Fibroblast of peridontal ligament (primary cell): ENCODE measurements around the gene KSR1.
"Not testable (repeated sequence)": the region's sequence is repeated elsewhere in the genome, so short reads cannot be mapped to it uniquely, and the experiment has no call there.

Experiments
- DNase-seq: peaks from one replicate; pipeline ENCODE4 v3.0.0-alpha.2; 2010; ENCODE audit errors: extremely low read depth

Gene KSR1

DNA sequence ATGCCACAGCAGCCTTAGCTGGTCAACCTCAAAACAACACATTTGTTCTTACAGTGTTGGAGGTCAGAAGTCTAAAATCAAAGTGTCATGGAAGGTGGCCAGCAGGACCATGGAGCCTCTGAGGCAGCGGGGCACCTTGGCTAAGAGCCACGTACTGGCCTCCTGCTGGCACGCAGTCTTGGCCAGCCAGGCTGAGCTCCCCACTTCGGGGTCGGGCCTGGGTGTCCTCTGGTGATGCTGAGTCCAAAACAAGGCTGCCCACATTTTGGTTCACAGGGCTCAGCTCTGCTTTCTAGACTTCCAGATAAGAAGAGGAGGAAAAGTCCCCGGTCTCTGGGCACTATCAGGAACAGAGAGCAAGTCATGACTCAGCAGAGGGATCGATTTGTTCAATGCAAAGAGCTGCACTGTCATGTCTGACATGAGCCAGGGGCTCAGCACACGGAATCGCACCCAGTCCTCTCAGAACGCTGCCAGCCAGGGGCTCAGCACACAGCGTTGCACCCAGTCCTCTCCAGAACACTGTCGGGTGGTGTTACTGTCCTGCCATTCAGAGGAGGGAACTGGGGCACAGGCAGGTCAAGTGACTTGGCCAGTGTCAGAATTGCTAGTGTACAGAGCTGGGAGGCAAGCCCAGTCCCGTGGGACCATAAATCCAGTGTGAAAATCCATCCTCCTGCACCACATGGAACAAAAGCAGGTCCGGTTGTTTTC, 177.2 kb downstream of the KSR1 start:
- no peak for DNase-seq

DNA sequence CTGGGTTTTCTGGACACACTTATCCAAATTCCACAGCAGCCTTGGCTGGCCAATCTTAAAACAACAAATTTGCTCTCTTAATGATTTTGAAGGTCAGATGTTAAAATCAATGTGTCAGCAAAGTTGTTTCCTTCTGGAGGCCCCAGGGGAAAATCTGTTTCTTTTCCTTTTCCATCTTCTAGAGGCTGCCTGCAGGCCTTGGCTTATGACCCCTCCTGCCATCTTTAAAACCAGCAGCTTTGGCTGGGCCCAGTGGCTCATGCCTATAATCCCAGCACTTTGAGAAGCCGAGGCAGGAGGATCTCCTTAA, 177.7 kb downstream of the KSR1 start:
- no peak for DNase-seq

DNA sequence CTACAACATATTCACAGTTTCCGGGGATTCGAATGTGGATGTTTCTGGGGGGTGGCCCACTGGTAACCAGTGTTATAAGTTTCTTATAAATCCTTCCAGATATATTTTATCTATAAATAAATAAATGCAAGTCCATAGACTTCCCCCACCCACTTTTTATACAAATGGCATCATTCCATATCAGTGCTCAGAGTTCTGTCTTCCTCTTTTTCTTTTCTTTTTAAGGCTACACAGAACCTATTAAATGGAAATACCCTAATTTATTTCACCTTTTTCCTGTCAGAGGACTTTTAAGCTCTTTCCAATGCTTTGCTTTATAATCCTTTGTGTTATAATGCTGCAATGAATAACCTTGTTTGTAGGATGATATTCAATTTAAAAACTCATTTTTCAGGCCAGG, 178.5 kb downstream of the KSR1 start:
- DNase-seq, result no peak

DNA sequence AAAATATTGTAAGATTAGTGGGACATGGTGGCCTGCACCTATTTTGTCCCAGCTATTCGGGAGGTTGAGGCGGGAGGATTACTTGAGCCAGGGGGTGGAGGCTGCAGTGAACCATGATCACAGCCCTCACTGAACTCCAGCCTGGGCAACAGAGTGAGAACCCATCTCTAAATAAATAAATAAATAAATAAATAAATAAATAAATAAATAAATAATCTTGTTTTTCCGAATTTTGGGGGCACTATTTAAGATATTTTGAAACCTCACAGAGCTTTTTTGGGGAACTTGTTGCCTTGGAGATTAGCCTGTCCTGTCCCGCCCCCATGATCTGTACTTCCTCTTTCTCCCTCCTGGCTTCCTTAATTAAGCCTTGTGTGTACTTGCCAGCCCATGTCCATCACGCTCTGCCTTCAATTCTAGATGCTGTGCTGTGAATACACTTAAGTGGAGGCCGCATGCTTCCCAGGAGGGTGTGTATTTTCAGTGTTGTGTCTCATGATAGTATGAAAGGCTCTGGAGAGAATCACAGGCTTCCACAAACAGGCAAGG, 179.1 kb downstream of the KSR1 start:
- no peak for DNase-seq

DNA sequence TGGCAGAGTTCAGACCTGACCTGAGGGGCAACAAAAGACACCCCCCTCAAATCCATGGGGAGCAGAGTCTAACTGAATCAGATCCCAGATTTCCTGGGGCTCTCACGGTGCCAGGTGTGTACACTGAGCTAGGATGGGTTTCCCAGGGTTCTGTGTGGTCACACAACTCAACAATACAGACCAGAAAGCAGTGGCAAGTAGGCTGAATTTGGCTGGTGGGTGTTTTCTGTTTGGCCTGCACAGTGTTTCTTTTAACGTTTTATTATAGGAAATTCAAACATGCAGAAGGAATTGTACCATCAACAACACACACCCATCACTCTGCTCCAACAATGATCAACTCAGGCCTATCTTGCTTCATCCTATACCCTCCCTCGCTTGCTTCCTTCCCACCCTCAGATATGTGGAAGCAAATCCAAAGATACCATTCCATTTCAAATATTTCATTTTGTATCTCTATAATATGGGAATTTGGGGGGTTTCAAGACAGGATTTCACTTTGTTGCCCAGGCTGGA, 179.8 kb downstream of the KSR1 start:
- not testable (repeated sequence) for DNase-seq

- not testable (repeated sequence) for DNase-seq
Measured at GRCh38 chr17:27637818-27638217, 181.6 kb downstream of the KSR1 start.

GRCh38 chr17:27638415-27638914, 182.2 kb downstream of the KSR1 start:
- not testable (repeated sequence) for DNase-seq

- no peak for DNase-seq
Measured at GRCh38 chr17:27640790-27641189, 184.5 kb downstream of the KSR1 start.

GRCh38 chr17:27644586-27644985, 188.3 kb downstream of the KSR1 start:
- no peak for DNase-seq

DNA sequence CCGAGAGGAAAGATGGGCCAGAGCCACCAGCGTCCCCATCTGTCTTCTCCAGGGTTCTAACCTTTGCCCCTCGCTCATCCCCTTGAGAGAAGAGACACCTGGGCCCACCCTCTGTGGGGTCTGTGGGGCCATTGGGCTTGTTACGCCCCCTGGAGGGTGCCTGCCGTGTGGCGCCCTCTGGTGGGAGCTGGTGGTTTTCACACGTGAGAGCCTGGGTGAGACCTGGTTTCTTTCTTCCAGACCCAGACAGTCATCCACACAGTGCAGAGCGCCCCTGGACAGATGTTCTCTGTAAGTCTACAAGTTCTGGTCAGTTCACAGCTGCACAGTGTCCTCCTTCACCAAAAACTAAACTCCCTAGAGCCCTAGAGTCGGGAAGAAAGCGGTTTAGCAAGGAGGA, 189.4 kb downstream of the KSR1 start:
- not testable (repeated sequence) for DNase-seq

DNA sequence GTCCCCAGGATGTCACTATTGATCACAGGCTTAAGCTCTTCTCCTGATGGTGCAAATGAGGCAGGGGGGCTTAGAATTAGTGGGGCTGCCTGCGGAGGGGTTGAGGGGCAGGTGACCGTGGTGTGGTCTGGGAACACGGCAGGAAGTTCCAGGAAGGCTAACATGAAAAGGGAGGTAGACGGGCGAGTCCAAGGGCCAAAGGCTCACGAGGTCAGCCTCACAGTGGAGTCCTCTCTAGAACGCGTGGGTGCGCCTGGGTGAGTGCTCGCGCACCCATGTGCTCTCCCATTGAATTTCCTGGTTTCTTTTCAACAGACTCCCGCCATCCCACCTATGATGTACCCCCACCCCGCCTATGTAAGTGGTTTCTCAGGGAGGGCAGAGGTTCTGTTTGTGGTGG, 190.0 kb downstream of the KSR1 start:
- DNase-seq, result no peak

DNA sequence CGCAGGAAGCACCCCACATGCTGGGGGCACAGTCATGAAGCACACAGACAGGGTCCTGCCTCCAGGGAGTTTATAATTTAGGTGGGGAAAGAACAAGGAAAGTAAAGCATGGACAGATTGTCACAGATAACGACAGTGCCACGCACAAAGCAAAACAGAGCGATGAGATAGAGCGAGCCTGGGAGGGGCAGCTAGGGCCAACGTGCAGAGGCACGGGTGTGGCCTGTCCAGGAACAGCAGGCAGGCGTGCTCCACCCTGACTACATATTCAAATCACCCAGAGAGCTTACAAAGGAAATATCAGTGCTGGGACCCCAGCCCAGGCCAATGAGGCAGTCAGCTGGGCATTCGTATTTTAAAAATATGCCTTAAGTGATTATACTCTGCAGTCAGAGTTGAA, 191.5 kb downstream of the KSR1 start:
- DNase-seq, result no peak

GRCh38 chr17:27649111-27649571, 192.9 kb downstream of the KSR1 start:
- DNase-seq, result not testable (repeated sequence)

GRCh38 chr17:27649929-27650328, 193.7 kb downstream of the KSR1 start:
- DNase-seq, result no peak

DNA sequence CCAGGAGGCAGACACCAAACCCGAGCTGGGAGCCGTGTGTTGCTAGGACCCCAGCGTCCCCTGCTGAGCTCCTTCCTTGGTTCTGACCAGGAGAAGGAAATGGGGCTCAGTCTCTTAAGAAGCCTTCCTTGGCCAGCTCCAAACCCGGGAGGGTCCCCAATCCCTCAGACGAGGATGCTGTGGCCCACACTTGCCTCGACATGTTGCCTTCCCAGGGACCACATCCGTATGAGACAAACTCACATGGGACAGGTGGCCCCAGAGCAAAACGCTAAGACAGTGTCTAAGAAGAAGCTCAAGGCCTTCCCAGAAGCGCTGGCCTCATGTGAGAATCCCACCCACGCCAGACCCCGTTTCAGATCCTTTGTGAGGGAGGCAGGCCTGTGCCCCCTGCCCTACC, 194.6 kb downstream of the KSR1 start:
- no peak for DNase-seq

DNA sequence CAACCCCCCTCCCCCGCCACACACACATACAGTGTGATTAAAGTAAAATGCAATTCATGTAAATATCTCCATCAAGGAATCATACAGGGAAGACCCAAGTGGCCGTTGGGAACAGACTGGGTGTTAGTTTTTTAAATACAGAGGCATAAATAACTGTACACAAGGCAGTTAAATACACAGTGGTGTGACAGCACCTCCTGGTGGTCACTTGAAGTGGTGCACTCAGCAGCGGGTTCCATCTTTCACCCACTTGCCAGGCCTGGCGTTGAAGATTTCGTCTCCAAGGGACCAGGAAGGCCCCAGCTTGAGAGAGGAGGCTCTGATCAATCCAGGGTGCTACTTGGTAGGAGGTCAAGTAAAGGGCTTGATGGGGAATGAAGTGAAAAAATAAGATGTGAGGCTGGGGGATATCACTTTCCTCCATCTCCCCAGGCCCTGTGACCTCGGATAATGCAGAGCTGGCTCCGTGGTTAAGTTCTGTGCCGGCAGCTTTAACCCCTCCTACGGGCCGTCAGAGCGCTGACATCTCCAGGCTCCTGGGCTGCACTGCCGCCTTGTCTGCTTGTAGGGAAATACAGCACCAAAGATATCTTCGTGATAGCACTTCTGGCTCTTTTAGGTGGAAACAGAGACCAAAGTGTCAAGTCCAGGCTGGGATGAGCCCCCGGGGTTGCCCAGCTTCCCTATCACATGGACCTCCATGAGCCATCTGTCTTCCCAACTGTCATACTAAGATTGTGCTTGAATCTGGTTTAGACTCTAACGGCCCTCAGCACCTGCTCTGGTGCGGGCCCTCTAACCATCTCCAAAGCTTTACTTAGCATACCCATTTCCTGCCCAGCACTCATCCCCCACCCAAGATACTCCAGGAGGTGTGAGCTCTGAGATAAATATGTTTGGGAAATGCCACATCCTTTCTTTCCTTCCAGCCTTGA, 195.4 kb downstream of the KSR1 start:
- DNase-seq, result peak; percentile 37

- not testable (repeated sequence) for DNase-seq
Measured at GRCh38 chr17:27653449-27653971, 197.3 kb downstream of the KSR1 start.

DNA sequence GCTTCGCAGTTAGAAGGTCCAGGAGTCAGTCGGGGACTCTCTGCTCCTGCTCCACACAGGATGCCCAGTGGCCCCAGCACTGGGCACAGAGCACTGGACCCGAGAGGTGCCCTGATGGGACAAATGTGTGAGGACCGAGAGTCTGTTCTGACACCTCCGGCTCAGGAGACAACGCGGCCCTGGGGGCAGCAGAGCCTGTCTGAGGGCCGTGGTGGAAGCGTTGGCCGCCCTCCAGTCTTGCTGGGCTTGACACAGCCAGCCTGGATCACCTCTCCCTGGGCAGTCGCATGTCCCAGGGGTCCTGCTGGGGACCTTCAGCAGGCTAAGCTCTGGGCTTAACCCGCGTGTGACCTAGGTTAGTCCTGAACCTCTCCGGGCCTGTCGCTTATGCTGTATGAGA, 197.9 kb downstream of the KSR1 start:
- no peak for DNase-seq

DNA sequence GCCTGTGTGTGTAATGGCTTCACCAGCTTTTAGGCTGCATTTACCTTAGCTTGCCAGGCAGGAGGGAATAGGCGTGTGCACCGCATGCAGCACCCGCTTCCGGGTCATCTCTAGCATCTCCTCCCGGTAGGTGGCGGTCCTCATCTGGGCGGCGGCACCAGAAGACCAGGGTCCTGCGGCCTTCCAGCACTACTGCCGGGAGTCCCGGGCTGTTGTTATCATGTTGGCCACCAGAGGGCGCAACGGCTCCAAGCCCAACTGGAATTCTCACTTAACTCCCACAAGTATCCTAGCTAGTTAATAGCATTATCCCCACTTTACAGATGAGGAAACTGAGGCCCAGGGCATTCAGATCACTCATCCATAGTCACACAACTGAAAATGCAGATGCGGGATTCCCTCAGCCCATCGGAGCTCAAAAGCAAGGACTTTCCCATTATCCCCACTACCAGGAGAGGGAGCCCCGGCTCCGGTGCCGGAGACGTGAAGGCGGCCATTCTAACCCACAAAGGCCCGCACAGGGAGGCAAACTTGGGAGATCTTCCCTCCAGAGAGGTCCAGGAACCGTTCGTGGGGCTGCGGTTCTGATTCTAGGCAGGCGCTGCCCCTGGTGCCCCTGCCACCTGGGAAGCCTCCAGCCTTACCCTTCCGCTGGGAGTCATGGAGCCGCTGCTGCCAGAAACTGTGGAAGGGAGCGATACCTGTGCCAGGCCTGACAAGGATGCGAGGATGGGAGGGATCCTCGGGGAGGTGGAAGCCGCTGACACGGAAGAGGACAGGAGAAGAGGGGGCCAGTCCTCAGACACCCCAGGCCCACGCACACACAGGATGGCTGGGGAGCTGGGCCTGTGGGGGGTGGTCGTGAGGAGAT, 198.6 kb downstream of the KSR1 start:
- DNase-seq, result peak; percentile 47

GRCh38 chr17:27655525-27656111, 199.4 kb downstream of the KSR1 start:
- DNase-seq, result not testable (repeated sequence)

DNA sequence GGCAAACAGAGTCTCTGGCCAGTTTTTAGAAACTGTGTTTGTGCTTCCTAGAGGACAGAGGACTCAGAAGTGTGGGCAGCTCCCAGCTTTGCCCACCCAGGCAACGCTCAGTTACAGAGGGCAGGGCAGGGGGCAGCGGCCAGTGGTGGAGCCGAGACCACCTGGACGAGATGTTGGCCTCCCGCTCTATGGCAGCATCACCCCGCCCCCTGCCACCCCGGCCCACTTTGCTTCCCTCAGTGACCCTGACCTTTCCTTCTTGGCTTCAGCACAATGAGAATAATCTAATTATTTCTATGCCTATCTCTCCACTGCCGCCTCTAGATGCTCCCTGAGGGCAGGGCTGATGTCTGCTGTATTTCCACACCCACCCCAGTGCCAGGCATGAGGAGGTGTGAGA, 200.4 kb downstream of the KSR1 start:
- DNase-seq, result not testable (repeated sequence)
